Measurements from ENCODE around the gene ELF3. TPM values are rescaled to one million over a fixed set of nuclear protein-coding genes. Genes with fewer than 3 reads are reported as not detected.
"Not testable (repeated sequence)": the region's sequence is repeated elsewhere in the genome, so short reads cannot be mapped to it uniquely, and the experiment has no call there.

Gene ELF3
- total RNA-seq, 1 experiment from 2014 or later, result 0.19 TPM

DNA sequence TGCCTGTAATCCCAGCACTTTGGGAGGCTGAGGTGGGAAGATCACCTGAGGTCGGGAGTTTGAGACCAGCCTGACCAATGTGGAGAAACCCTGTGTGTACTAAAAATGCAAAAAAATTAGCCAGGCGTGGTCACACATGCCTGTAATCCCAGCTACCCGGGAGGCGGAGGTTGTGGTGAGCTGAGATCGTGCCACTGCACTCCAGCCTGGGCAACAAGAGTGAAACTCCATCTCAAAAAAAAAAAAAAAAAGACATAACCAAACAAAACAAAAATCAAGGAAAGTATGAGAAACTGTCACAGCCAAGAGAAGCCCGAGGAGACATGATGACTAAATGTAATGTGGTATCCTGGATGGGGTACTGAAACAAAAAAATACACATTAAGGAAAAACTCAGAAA, 51.4 kb downstream of the ELF3 start:
- not testable (repeated sequence) for H3K9ac ChIP-seq (ENCODE audit: low read length); DNase-seq; H3K4me3 ChIP-seq (ENCODE audit: low read length); H4K20me1 ChIP-seq (ENCODE audit: insufficient read depth, low read depth, low read length); H3K27me3 ChIP-seq (ENCODE audit: low read length); H3K4me1 ChIP-seq (ENCODE audit: low read length); H3K9me3 ChIP-seq (ENCODE audit: low read length); H3K36me3 ChIP-seq (ENCODE audit: insufficient read depth, low read length); H3K27ac ChIP-seq (ENCODE audit: low read length); H3K9me2 ChIP-seq (replicated peaks; ENCODE audit: insufficient read depth, low read length); H3K79me2 ChIP-seq (ENCODE audit: low read length); H2AFZ ChIP-seq (ENCODE audit: low read length); H3K4me2 ChIP-seq (ENCODE audit: low read depth, low read length, poor library complexity, severe bottlenecking)

- not testable (repeated sequence) for H3K27ac ChIP-seq (ENCODE audit: low read length); H3K4me2 ChIP-seq (ENCODE audit: low read depth, low read length, poor library complexity, severe bottlenecking); H3K4me1 ChIP-seq (ENCODE audit: low read length); H4K20me1 ChIP-seq (ENCODE audit: insufficient read depth, low read depth, low read length); H3K9ac ChIP-seq (ENCODE audit: low read length); H3K27me3 ChIP-seq (ENCODE audit: low read length); H3K36me3 ChIP-seq (ENCODE audit: insufficient read depth, low read length); H2AFZ ChIP-seq (ENCODE audit: low read length); H3K4me3 ChIP-seq (ENCODE audit: low read length); DNase-seq; H3K9me2 ChIP-seq (replicated peaks; ENCODE audit: insufficient read depth, low read length); H3K9me3 ChIP-seq (ENCODE audit: low read length); H3K79me2 ChIP-seq (ENCODE audit: low read length)
Observed at GRCh38 chr1:202062636-202063035, 52.2 kb downstream of the ELF3 start.

GRCh38 chr1:202063093-202063492, 52.7 kb downstream of the ELF3 start:
- Histone ChIP-seq H3K4me3 (ENCODE audit: low read length) (no peak overlapping the region), H4K20me1 (ENCODE audit: insufficient read depth, low read depth, low read length) (no peaks in the 10 kb centered on the region), H3K36me3 (ENCODE audit: insufficient read depth, low read length) (no peaks in the 10 kb centered on the region), H2AFZ (ENCODE audit: low read length) (no peak overlapping the region), H3K27ac (ENCODE audit: low read length) (no peak overlapping the region), H3K9ac (ENCODE audit: low read length) (no peak overlapping the region), H3K79me2 (ENCODE audit: low read length) (no peaks in the 10 kb centered on the region), H3K9me2 (replicated peaks; ENCODE audit: insufficient read depth, low read length) (no peaks in the 10 kb centered on the region), H3K27me3 (ENCODE audit: low read length) (no peaks in the 10 kb centered on the region), H3K4me2 (ENCODE audit: low read depth, low read length, poor library complexity, severe bottlenecking) (no peak overlapping the region), H3K4me1 (ENCODE audit: low read length) (no peaks in the 10 kb centered on the region), H3K9me3 (ENCODE audit: low read length) (no peaks in the 10 kb centered on the region)
- DNase-seq, result no peak

DNA sequence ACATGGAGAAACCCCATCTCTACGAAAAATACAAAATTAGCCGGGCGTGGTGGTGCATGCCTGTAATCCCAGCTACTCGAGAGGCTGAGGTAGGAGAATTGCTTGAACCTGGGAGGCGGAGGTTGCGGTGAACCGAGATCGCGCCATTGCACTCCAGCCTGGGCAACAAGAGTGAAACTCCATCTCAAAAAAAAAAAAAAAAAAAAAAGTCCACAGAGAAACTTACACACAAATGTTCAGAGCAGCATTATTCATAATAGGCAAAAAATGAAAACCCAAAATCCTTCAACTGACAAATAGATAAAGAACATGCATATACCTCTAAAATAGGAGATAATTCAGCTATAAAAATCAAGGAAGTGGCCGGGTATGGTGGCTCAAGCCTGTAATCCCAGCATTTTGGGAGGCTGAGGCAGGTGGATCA, 54.5 kb downstream of the ELF3 start:
- H3K36me3 ChIP-seq (ENCODE audit: insufficient read depth, low read length); H3K4me1 ChIP-seq (ENCODE audit: low read length); DNase-seq; H3K27me3 ChIP-seq (ENCODE audit: low read length); H3K4me2 ChIP-seq (ENCODE audit: low read depth, low read length, poor library complexity, severe bottlenecking); H3K27ac ChIP-seq (ENCODE audit: low read length); H3K9me3 ChIP-seq (ENCODE audit: low read length); H3K9ac ChIP-seq (ENCODE audit: low read length); H3K4me3 ChIP-seq (ENCODE audit: low read length); H3K9me2 ChIP-seq (replicated peaks; ENCODE audit: insufficient read depth, low read length); H4K20me1 ChIP-seq (ENCODE audit: insufficient read depth, low read depth, low read length); H3K79me2 ChIP-seq (ENCODE audit: low read length); H2AFZ ChIP-seq (ENCODE audit: low read length): not testable (repeated sequence)

Small RNAs within 50 kb of the gene (small RNA-seq; reads per million reads assigned to genes)
- gene AL691482.1, result not detected
- gene AL691482.2, result not detected
- not detected for gene MIR6740
- gene RF00156, result not detected

Other genes starting within 250 kb of the ELF3 start
- 19.4 and 22.7 TPM in 2 replicates for gene IPO9, start 181.4 kb upstream of the ELF3 start, total RNA-seq (2014; rRNA removed; shearing (Covaris generic); ENCODE audit: low replicate concordance)
- 0.51 TPM in 1 of 2 replicates, not detected in the other for gene SHISA4, start 121.7 kb upstream of the ELF3 start, total RNA-seq (2014; rRNA removed; shearing (Covaris generic); ENCODE audit: low replicate concordance)
- gene LMOD1, start 64.0 kb upstream of the ELF3 start, total RNA-seq (2014; rRNA removed; shearing (Covaris generic); ENCODE audit: low replicate concordance), result not detected in 2 replicates
- 35.6 and 39.8 TPM in 2 replicates for gene TIMM17A, start 55.1 kb upstream of the ELF3 start, total RNA-seq (2014; rRNA removed; shearing (Covaris generic); ENCODE audit: low replicate concordance)
- gene RNPEP, start 27.9 kb upstream of the ELF3 start, total RNA-seq (2014; rRNA removed; shearing (Covaris generic); ENCODE audit: low replicate concordance), result 49.2 and 50.3 TPM in 2 replicates
- not detected in 2 replicates for gene GPR37L1, start 112.3 kb downstream of the ELF3 start, total RNA-seq (2014; rRNA removed; shearing (Covaris generic); ENCODE audit: low replicate concordance)
- gene ARL8A, start 134.2 kb downstream of the ELF3 start, total RNA-seq (2014; rRNA removed; shearing (Covaris generic); ENCODE audit: low replicate concordance), result 26.7 and 44.9 TPM in 2 replicates
- 33.4 and 39.2 TPM in 2 replicates for gene PTPN7, start 150.0 kb downstream of the ELF3 start, total RNA-seq (2014; rRNA removed; shearing (Covaris generic); ENCODE audit: low replicate concordance)
- not detected in 2 replicates for gene LGR6, start 183.2 kb downstream of the ELF3 start, total RNA-seq (2014; rRNA removed; shearing (Covaris generic); ENCODE audit: low replicate concordance)

All from Karpas-422 (cell line).